Prostate gland (tissue), 2 donors: ENCODE data around the gene C1QA. TPM values are rescaled to one million over a fixed set of nuclear protein-coding genes. Genes with fewer than 3 reads are reported as not detected.

Experiments
- DNase-seq: peaks from one replicate; pipeline ENCODE4 v3.0.0-alpha.2; 2019; ENCODE audit warnings: low spot score
- H3K27ac ChIP-seq, 2 donors: fragments of 200-600 bp; sonication (generic); 2 replicates each; pipeline ENCODE4 v1.5.1; 2017 to 2019
- H3K27me3 ChIP-seq: fragments of 200-600 bp; sonication (generic); replicated peaks from 2 replicates; pipeline ENCODE4 v1.5.1; 2019; ENCODE audit not compliant: insufficient read depth
- H3K36me3 ChIP-seq, 2 donors: fragments of 200-600 bp; sonication (generic); 1 replicate in 1 of 2; 2 replicates in 1 of 2; pipeline versions ENCODE4 v1.5.1 to v1.8.1; 2017 to 2019
- H3K4me1 ChIP-seq: fragments of 200-600 bp; sonication (generic); replicated peaks from 2 replicates; pipeline ENCODE4 v1.5.1; 2019
- H3K4me3 ChIP-seq, 2 donors: fragments of 200-600 bp; sonication (generic); 2 replicates each; pipeline ENCODE4 v1.5.1; 2017 to 2019
- H3K9me3 ChIP-seq: fragments of 200-600 bp; sonication (generic); 2 replicates; pipeline ENCODE4 v1.5.1; 2017
- POLR2A ChIP-seq: fragments of 450-650 bp; IDR thresholded peaks from one replicate; pipeline ENCODE4 v1.6.1; 2016; ENCODE audit warnings: antibody characterized with exemption, mild to moderate bottlenecking
- POLR2AphosphoS5 ChIP-seq: sonication (generic); formaldehyde crosslinking; IDR thresholded peaks from one replicate; pipeline ENCODE4 v1.6.1; 2017; ENCODE audit warnings: antibody characterized with exemption
- WGBS: methylation state at CpG from one replicate; pipeline ENCODE4 v1.1.5; 2018; 5-methylcytosine and 5-hydroxymethylcytosine counted together
- intact Hi-C: fragments of 100-400 bp; cut with DNase I; formaldehyde crosslinking; loops from one replicate; pipeline ENCODE4 v1.14.2; 2022
- total RNA-seq, 2 donors: library from RNA; depleted of rRNA; stranded (reverse); fragments of >200 nt; gene quantifications; one replicate each; pipeline ENCODE4 v1.1.0, GENCODE V29; 2016
- TF ChIP-seq, protein P1 (sequence below), 4 experiments: fragments of 200-600 bp in 2 of 4; fragments of 450-650 bp in 2 of 4; sonication (generic) in 2 of 4; IDR thresholded peaks; 1 replicate in 3 of 4; 2 replicates in 1 of 4; pipeline ENCODE4 v1.5.1; 2016 to 2019; ENCODE audit warnings: antibody characterized with exemption in 4 of 4, mild to moderate bottlenecking in 2 of 4, moderate library complexity in 2 of 4

The C1QA gene
- total RNA-seq, 2 donors from 2014 or later = 47.6 to 83.7 TPM

GRCh38 chr1:22592919-22593790, 43.3 kb upstream of the C1QA start:
- H3K9me3 ChIP-seq = no peaks in the 10 kb centered on the region
- no peak for TF ChIP-seq POLR2AphosphoS5
- no peak for TF ChIP-seq POLR2A
- TF ChIP-seq, protein P1, sequence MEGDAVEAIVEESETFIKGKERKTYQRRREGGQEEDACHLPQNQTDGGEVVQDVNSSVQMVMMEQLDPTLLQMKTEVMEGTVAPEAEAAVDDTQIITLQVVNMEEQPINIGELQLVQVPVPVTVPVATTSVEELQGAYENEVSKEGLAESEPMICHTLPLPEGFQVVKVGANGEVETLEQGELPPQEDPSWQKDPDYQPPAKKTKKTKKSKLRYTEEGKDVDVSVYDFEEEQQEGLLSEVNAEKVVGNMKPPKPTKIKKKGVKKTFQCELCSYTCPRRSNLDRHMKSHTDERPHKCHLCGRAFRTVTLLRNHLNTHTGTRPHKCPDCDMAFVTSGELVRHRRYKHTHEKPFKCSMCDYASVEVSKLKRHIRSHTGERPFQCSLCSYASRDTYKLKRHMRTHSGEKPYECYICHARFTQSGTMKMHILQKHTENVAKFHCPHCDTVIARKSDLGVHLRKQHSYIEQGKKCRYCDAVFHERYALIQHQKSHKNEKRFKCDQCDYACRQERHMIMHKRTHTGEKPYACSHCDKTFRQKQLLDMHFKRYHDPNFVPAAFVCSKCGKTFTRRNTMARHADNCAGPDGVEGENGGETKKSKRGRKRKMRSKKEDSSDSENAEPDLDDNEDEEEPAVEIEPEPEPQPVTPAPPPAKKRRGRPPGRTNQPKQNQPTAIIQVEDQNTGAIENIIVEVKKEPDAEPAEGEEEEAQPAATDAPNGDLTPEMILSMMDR (IDR thresholded peaks at IDR 0.05) = no peak
- H3K4me1 ChIP-seq = no peaks in the 10 kb centered on the region
- DNase-seq = no peak
- WGBS = 33% methylated on average over 37 of the region's 38 CpGs
- H3K27me3 ChIP-seq = peaks cover 21% of the 10 kb centered on the region
- H3K27ac ChIP-seq = no peak overlapping the region
- no peaks in the 10 kb centered on the region for H3K36me3 ChIP-seq
- intact Hi-C loops = no loop called here
- H3K4me3 ChIP-seq = no peak overlapping the region

DNA sequence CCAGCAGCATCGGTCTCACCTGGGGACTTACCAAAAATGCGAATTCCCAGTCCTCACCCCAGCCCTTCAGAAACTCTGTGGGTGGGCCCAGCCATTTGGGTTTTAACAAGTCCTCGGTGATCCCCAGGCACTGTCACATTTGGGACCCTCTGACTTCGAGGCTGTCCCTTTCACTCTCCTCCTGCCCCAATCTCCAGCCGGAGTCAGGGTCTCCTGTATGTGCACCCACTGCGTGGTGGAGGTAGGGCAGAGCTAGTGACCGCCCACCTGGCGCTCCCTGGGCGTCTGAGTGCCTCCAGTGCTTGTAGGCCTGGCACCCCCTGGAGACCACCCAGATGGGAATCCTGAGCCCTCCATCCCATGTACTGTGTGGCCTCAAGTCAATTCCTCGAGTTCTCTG, 42.0 kb upstream of the C1QA start:
- H3K36me3 ChIP-seq = no peaks in the 10 kb centered on the region
- intact Hi-C loops = no loop called here
- no peaks in the 10 kb centered on the region for H3K9me3 ChIP-seq
- TF ChIP-seq POLR2AphosphoS5 = no peak
- TF ChIP-seq, protein P1 (IDR thresholded peaks at IDR 0.05) = no peak
- no peak for TF ChIP-seq POLR2A
- H3K4me1 ChIP-seq = no peaks in the 10 kb centered on the region
- peaks cover 21% of the 10 kb centered on the region for H3K27me3 ChIP-seq
- no peak overlapping the region for H3K4me3 ChIP-seq
- no peak for DNase-seq
- no peak overlapping the region for H3K27ac ChIP-seq
- WGBS = 84% methylated on average over 10 of the region's 10 CpGs

DNA sequence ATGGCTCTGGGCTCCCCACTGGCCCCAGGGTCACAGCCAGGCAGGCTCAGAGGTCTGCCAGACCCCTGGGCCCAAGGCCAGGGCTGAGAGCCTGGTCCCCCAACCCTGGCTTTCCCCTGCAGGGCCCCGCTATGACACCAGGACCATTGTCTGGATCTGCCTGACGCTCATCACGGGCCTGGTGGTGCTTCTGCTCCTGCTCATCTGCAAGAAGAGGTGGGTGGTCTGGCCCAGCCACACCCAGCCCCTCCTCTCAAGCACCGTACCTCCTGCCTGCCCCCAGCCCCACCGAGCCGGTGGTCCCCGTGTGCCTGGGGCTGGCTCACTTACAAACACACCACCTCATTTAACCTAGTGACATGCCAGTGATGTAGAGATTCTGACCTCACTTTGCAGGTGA, 41.3 kb upstream of the C1QA start:
- Histone ChIP-seq H3K27ac (no peak overlapping the region), H3K9me3 (no peaks in the 10 kb centered on the region), H3K36me3 (no peaks in the 10 kb centered on the region), H3K27me3 (peaks cover 21% of the 10 kb centered on the region), H3K4me3 (no peak overlapping the region), H3K4me1 (no peaks in the 10 kb centered on the region)
- WGBS = 79% methylated on average over 7 of the region's 7 CpGs
- TF ChIP-seq, protein P1 (IDR thresholded peaks at IDR 0.05) = no peak
- no peak for TF ChIP-seq POLR2AphosphoS5
- no peak for TF ChIP-seq POLR2A
- no peak for DNase-seq
- intact Hi-C loops = no loop called here

GRCh38 chr1:22597301-22597965, 39.0 kb upstream of the C1QA start:
- H3K27me3 ChIP-seq = peaks cover 18% of the 10 kb centered on the region
- H3K4me3 ChIP-seq = no peak overlapping the region
- no peak for DNase-seq
- H3K27ac ChIP-seq = no peak overlapping the region
- no peaks in the 10 kb centered on the region for H3K4me1 ChIP-seq
- H3K9me3 ChIP-seq = no peaks in the 10 kb centered on the region
- 65% methylated on average over 18 of the region's 30 CpGs for WGBS
- TF ChIP-seq POLR2A (no peak), POLR2AphosphoS5 (no peak)
- TF ChIP-seq, protein P1 (IDR thresholded peaks at IDR 0.05) = no peak
- H3K36me3 ChIP-seq = no peaks in the 10 kb centered on the region
- intact Hi-C loops = no loop called here
